ENCODE results near the gene STIM2. TPM values are rescaled to one million over a fixed set of nuclear protein-coding genes. Genes with fewer than 3 reads are reported as not detected.
A peak's percentile ranks its signal among the peaks of the same experiment; 100 is the strongest.

The STIM2 gene
- total RNA-seq, 4 donors from 2014 or later = 3.9 to 7.6 (median 4.9) TPM

- intact Hi-C loops (cut with DNase I; ENCODE audit: low total_unique reads) = no loop called here
- Histone ChIP-seq H3K4me3 (no peak overlapping the region), H3K36me3 (no peaks in the 10 kb centered on the region), H3K4me1 (peaks cover 20 to 23% of the 10 kb centered on the region in 2 donors), H3K9me3 (no peaks in the 10 kb centered on the region), H3K27me3 (no peaks in the 10 kb centered on the region), H3K27ac (no peak overlapping the region)
- no peak for ATAC-seq
- in situ Hi-C loops (cut with MboI; ENCODE audit: low sequenced_read_pairs in 4 of 4) = loop anchor here in 3 of 4 donors (25.0 kb wide), 3 partner anchors 284 to 959 kb away; partner anchors contain the start of genes SMIM20 (in 3 of the 3), RBPJ (in 2 of the 3) and TBC1D19 (in 2 of the 3)
- no peak for TF ChIP-seq POLR2A (IDR thresholded peaks at IDR 0.05)
- no peak for TF ChIP-seq CTCF (IDR thresholded peaks at IDR 0.05 in 4 of 5, conservative IDR thresholded peaks at IDR 0.05 in 1 of 5)
- DNase-seq = no peak
Measured at GRCh38 chr4:26871611-26872010, 11.0 kb downstream of the STIM2 start.

GRCh38 chr4:26873391-26874026 is 12.9 kb downstream of the STIM2 start:
- Histone ChIP-seq H3K4me1 (peaks cover 14 to 15% of the 10 kb centered on the region in 2 donors), H3K27ac (no peak overlapping the region), H3K36me3 (no peaks in the 10 kb centered on the region), H3K4me3 (no peak overlapping the region), H3K9me3 (no peaks in the 10 kb centered on the region), H3K27me3 (no peaks in the 10 kb centered on the region)
- DNase-seq (peak in 1 of 2 donors; percentile 17), ATAC-seq (no peak)
- intact Hi-C loops (cut with DNase I; ENCODE audit: low total_unique reads) (no loop called here), in situ Hi-C loops (cut with MboI; ENCODE audit: low sequenced_read_pairs in 4 of 4) (loop anchor here in 3 of 4 donors (25.0 kb wide), 3 partner anchors 286 to 961 kb away; partner anchors contain the start of genes SMIM20 (in 3 of the 3), RBPJ (in 2 of the 3) and TBC1D19 (in 2 of the 3))
- TF ChIP-seq POLR2A (IDR thresholded peaks at IDR 0.05) = no peak
- no peak for TF ChIP-seq CTCF (IDR thresholded peaks at IDR 0.05 in 4 of 5, conservative IDR thresholded peaks at IDR 0.05 in 1 of 5)

- intact Hi-C loops (cut with DNase I; ENCODE audit: low total_unique reads) = no loop called here
- Histone ChIP-seq H3K36me3 (no peaks in the 10 kb centered on the region), H3K27ac (no peak overlapping the region), H3K4me3 (no peak overlapping the region), H3K9me3 (no peaks in the 10 kb centered on the region), H3K27me3 (no peaks in the 10 kb centered on the region), H3K4me1 (peaks cover 14 to 15% of the 10 kb centered on the region in 2 donors)
- no peak for ATAC-seq
- in situ Hi-C loops (cut with MboI; ENCODE audit: low sequenced_read_pairs in 4 of 4) = loop anchor here in 3 of 4 donors (25.0 kb wide), 3 partner anchors 287 to 962 kb away; partner anchors contain the start of genes SMIM20 (in 3 of the 3), RBPJ (in 2 of the 3) and TBC1D19 (in 2 of the 3)
- TF ChIP-seq CTCF (IDR thresholded peaks at IDR 0.05 in 4 of 5, conservative IDR thresholded peaks at IDR 0.05 in 1 of 5) (no peak), POLR2A (IDR thresholded peaks at IDR 0.05) (no peak)
- DNase-seq = no peak
Measured at GRCh38 chr4:26874110-26874509, 13.5 kb downstream of the STIM2 start.

- Histone ChIP-seq H3K9me3 (no peaks in the 10 kb centered on the region), H3K27me3 (no peaks in the 10 kb centered on the region), H3K4me3 (no peak overlapping the region), H3K4me1 (peaks cover 0 to 4% of the 10 kb centered on the region in 2 donors), H3K27ac (no peak overlapping the region), H3K36me3 (no peaks in the 10 kb centered on the region)
- ATAC-seq = no peak
- TF ChIP-seq POLR2A (IDR thresholded peaks at IDR 0.05) = no peak
- no peak for TF ChIP-seq CTCF (IDR thresholded peaks at IDR 0.05 in 4 of 5, conservative IDR thresholded peaks at IDR 0.05 in 1 of 5)
- DNase-seq = no peak
- intact Hi-C loops (cut with DNase I; ENCODE audit: low total_unique reads) (no loop called here), in situ Hi-C loops (cut with MboI; ENCODE audit: low sequenced_read_pairs in 4 of 4) (no loop called here)
Measured at GRCh38 chr4:26877406-26877805, 16.8 kb downstream of the STIM2 start.

Measured in gastrocnemius medialis (tissue), 4 donors.